Testis (tissue), 3 donors: ENCODE measurements around the gene C1RL. TPM values are rescaled to one million over a fixed set of nuclear protein-coding genes. Genes with fewer than 3 reads are reported as not detected.

Experiments
- DNase-seq: peaks from one replicate; pipeline ENCODE4 v3.0.0-alpha.2; 2019
- H3K27ac ChIP-seq, 2 donors: fragments of 200-600 bp; sonication (generic); one replicate each; pipeline ENCODE4 v1.5.1; 2019
- H3K27me3 ChIP-seq: fragments of 200-600 bp; sonication (generic); one replicate; pipeline ENCODE4 v1.5.1; 2019
- H3K36me3 ChIP-seq: fragments of 200-600 bp; sonication (generic); one replicate; pipeline ENCODE4 v1.5.1; 2017; ENCODE audit warnings: low read depth; ENCODE audit errors: missing control alignments
- H3K4me1 ChIP-seq: fragments of 200-600 bp; sonication (generic); one replicate; pipeline ENCODE4 v1.5.1; 2019
- H3K4me3 ChIP-seq, 2 donors: fragments of 200-600 bp; sonication (generic); one replicate each; pipeline ENCODE4 v1.5.1; 2017 to 2019
- H3K9me3 ChIP-seq: fragments of 200-600 bp; sonication (generic); one replicate; pipeline ENCODE4 v1.5.1; 2017
- CTCF ChIP-seq, 3 experiments: fragments of 450-650 bp in 2 of 3; fragments of 200-600 bp in 1 of 3; sonication (generic) in 1 of 3; IDR thresholded peaks; one replicate each; pipeline ENCODE4 v1.5.1; 2016 to 2019; ENCODE audit warnings: antibody characterized with exemption in 3 of 3, mild to moderate bottlenecking in 2 of 3, moderate library complexity in 1 of 3
- POLR2A ChIP-seq: fragments of 450-650 bp; IDR thresholded peaks from one replicate; pipeline ENCODE4 v1.6.1; 2017; ENCODE audit warnings: antibody characterized with exemption, mild to moderate bottlenecking, moderate library complexity
- WGBS, 2 donors: methylation state at CpG; one replicate each; pipeline ENCODE4 v1.1.5; 2018; 5-methylcytosine and 5-hydroxymethylcytosine counted together
- intact Hi-C: fragments of 100-400 bp; cut with DNase I; formaldehyde crosslinking; loops from one replicate; pipeline ENCODE4 v1.15.1; 2023; ENCODE audit warnings: low total_unique reads
- polyA plus RNA-seq: library from polyadenylated mRNA; stranded (reverse); fragments of 350-450 nt; fragmentation: Illumina TruSeq; extraction: RNeasy Lipid Tissue Mini Kit (QIAGEN cat#74804); gene quantifications from one replicate; pipeline ENCODE4 v1.2.3, GENCODE V29; 2014; ENCODE audit warnings: low read depth, low replicate concordance; ENCODE audit not compliant: insufficient read depth
- total RNA-seq, 2 donors: library from RNA; depleted of rRNA; stranded (reverse); fragments of >200 nt; gene quantifications; one replicate each; pipeline ENCODE4 v1.2.3, GENCODE V29; 2016

Gene C1RL
- total and polyA plus RNA-seq, 3 donors from 2014 or later, result 19.8 to 31.8 (median 23.9) TPM

GRCh38 chr12:7092229-7092985 lies 16.6 kb downstream of the C1RL start, which contains the start of gene C1R:
Gene C1R, minus strand, starts transcription at chr12:7092445. Its CDS starts 57 bp downstream, at chr12:7092388.
- H3K9me3 ChIP-seq, result no peaks in the 10 kb centered on the region
- peaks cover 15% of the 10 kb centered on the region for H3K4me1 ChIP-seq
- peak within 1 kb of the TSS; percentile 52 to 58 for H3K4me3 ChIP-seq
- no peaks in the 10 kb centered on the region for H3K27me3 ChIP-seq
- peak within 1 kb of the TSS; percentile 61 to 79 for H3K27ac ChIP-seq
- H3K36me3 ChIP-seq, result no peaks in the 10 kb centered on the region
- peak; percentile 85 to 92 (median 90) for TF ChIP-seq CTCF (IDR thresholded peaks at IDR 0.05)
- no peak for TF ChIP-seq POLR2A
- 21 to 22% methylated on average over 16 of the region's 16 CpGs for WGBS, 2 donors
- intact Hi-C loops, result loop anchor here (10.0 kb wide), 1 partner anchor 148 kb away; the partner anchor contains the start of genes C12orf57 and RNU7-1
- DNase-seq, result peak; percentile 85

GRCh38 chr12:7091660-7092228 lies 17.3 kb downstream of the C1RL start:
- 45 to 46% methylated on average over 6 to 10 of the region's 10 CpGs for WGBS, 2 donors
- Histone ChIP-seq H3K27me3 (no peaks in the 10 kb centered on the region), H3K36me3 (no peaks in the 10 kb centered on the region), H3K27ac (peak overlapping the region; percentile 61 to 79), H3K9me3 (no peaks in the 10 kb centered on the region), H3K4me1 (peaks cover 15% of the 10 kb centered on the region), H3K4me3 (peak overlapping the region; percentile 52 to 58)
- intact Hi-C loops, result loop anchor here (10.0 kb wide), 1 partner anchor 147 kb away; the partner anchor contains the start of genes C12orf57 and RNU7-1
- DNase-seq, result peak; percentile 64
- TF ChIP-seq CTCF (IDR thresholded peaks at IDR 0.05), result no peak
- no peak for TF ChIP-seq POLR2A

- WGBS, 2 donors, result 64 to 76% methylated on average over 2 to 7 of the region's 7 CpGs
- H3K4me1 ChIP-seq, result peaks cover 15% of the 10 kb centered on the region
Observed at GRCh38 chr12:7091171-7091570, 17.8 kb downstream of the C1RL start.

More at GRCh38 chr12:7091171-7091570, 17.8 kb downstream of the C1RL start:
- Histone ChIP-seq H3K27ac (peak overlapping the region; percentile 61 to 79), H3K36me3 (no peaks in the 10 kb centered on the region), H3K27me3 (no peaks in the 10 kb centered on the region), H3K9me3 (no peaks in the 10 kb centered on the region), H3K4me3 (peak overlapping the region in 1 of 2 donors; percentile 58)
- intact Hi-C loops, result loop anchor here (10.0 kb wide), 1 partner anchor 146 kb away; the partner anchor contains the start of genes C12orf57 and RNU7-1
- DNase-seq, result peak; percentile 12
- TF ChIP-seq CTCF (IDR thresholded peaks at IDR 0.05), result no peak
- TF ChIP-seq POLR2A, result no peak
